Testis (tissue), 3 donors: Measurements from ENCODE around the gene ZNF280B. TPM values are rescaled to one million over a fixed set of nuclear protein-coding genes. Genes with fewer than 3 reads are reported as not detected.

ENCODE experiments used
- DNase-seq: peaks from one replicate; pipeline ENCODE4 v3.0.0-alpha.2; 2019
- H3K27ac ChIP-seq, 2 donors: fragments of 200-600 bp; sonication (generic); one replicate each; pipeline ENCODE4 v1.5.1; 2019
- H3K27me3 ChIP-seq: fragments of 200-600 bp; sonication (generic); one replicate; pipeline ENCODE4 v1.5.1; 2019
- H3K36me3 ChIP-seq: fragments of 200-600 bp; sonication (generic); one replicate; pipeline ENCODE4 v1.5.1; 2017; ENCODE audit warnings: low read depth; ENCODE audit errors: missing control alignments
- H3K4me1 ChIP-seq: fragments of 200-600 bp; sonication (generic); one replicate; pipeline ENCODE4 v1.5.1; 2019
- H3K4me3 ChIP-seq, 2 donors: fragments of 200-600 bp; sonication (generic); one replicate each; pipeline ENCODE4 v1.5.1; 2017 to 2019
- H3K9me3 ChIP-seq: fragments of 200-600 bp; sonication (generic); one replicate; pipeline ENCODE4 v1.5.1; 2017
- POLR2A ChIP-seq: fragments of 450-650 bp; IDR thresholded peaks from one replicate; pipeline ENCODE4 v1.6.1; 2017; ENCODE audit warnings: antibody characterized with exemption, mild to moderate bottlenecking, moderate library complexity
- WGBS, 2 donors: methylation state at CpG; one replicate each; pipeline ENCODE4 v1.1.5; 2018; 5-methylcytosine and 5-hydroxymethylcytosine counted together
- intact Hi-C: fragments of 100-400 bp; cut with DNase I; formaldehyde crosslinking; loops from one replicate; pipeline ENCODE4 v1.15.1; 2023; ENCODE audit warnings: low total_unique reads
- polyA plus RNA-seq: library from polyadenylated mRNA; stranded (reverse); fragments of 350-450 nt; fragmentation: Illumina TruSeq; extraction: RNeasy Lipid Tissue Mini Kit (QIAGEN cat#74804); gene quantifications from one replicate; pipeline ENCODE4 v1.2.3, GENCODE V29; 2014; ENCODE audit warnings: low read depth, low replicate concordance; ENCODE audit not compliant: insufficient read depth
- total RNA-seq, 2 donors: library from RNA; depleted of rRNA; stranded (reverse); fragments of >200 nt; gene quantifications; one replicate each; pipeline ENCODE4 v1.2.3, GENCODE V29; 2016
- TF ChIP-seq, protein P1 (sequence below), 3 experiments: fragments of 450-650 bp in 2 of 3; fragments of 200-600 bp in 1 of 3; sonication (generic) in 1 of 3; IDR thresholded peaks; one replicate each; pipeline ENCODE4 v1.5.1; 2016 to 2019; ENCODE audit warnings: antibody characterized with exemption in 3 of 3, mild to moderate bottlenecking in 2 of 3, moderate library complexity in 1 of 3

ZNF280B gene
- total and polyA plus RNA-seq, 3 donors from 2014 or later, result 22.8 to 73.3 (median 51.2) TPM

DNA sequence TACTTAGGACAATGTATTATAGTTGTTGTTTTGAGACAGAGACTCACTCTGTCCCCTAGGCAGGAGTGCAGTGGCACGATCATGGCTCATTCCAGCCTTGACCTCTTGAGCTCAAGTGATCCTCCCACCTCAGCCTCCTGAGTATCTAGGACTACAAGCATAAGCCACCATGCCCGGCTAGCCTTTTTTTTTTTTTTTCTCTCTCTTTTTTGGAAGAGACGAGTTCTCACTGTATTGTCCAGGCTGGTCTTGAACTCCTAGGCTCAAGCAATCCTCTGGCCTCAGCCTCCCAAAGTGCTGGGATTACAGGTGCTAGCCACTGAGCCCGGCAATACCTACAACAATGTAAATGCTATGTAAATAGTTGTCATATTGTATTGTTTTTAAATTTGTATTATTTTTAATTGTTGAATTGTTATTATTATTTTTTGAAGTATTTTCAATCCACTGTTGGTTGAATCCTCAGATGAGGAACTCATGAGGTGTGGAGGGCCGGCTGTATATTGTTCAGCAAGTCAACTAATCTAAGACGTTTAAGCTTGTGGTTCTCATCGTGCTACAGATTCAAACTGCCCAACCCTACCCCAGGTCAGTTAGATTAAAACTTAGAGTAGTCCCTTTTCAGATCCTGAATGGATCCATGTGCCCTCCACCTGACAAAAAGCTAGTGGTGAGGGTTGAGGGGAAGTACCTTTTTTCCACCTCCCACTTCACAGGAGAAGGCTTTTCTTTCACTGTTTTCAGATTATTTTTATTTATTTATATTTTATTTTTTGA, 23.4 kb upstream of the ZNF280B start:
- H3K9me3 ChIP-seq, result no peaks in the 10 kb centered on the region

DNA sequence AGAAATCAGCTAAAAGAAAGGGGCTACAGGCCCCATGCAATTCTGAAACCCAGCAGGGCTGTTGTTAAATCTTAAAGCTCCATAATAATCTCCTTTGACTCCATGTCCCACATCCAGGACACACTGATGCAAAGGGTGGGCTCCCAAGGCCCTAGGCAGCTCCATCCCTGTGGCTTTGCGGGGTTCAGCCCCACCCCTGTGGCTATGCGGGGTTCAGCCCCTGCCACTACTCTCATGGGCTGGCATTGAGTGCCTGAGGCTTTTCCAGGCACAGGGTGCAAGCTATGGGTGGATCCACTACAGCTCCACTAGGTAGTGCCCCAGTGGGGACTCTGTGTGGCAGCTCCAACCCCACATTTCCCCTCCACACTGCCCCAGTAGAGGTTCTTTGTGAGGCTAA, 20.2 kb upstream of the ZNF280B start:
- Histone ChIP-seq H3K9me3 (no peaks in the 10 kb centered on the region), H3K27ac (no peak overlapping the region), H3K4me3 (no peak overlapping the region), H3K27me3 (no peaks in the 10 kb centered on the region), H3K36me3 (no peaks in the 10 kb centered on the region), H3K4me1 (no peaks in the 10 kb centered on the region)
- no peak for TF ChIP-seq POLR2A
- TF ChIP-seq, protein P1, sequence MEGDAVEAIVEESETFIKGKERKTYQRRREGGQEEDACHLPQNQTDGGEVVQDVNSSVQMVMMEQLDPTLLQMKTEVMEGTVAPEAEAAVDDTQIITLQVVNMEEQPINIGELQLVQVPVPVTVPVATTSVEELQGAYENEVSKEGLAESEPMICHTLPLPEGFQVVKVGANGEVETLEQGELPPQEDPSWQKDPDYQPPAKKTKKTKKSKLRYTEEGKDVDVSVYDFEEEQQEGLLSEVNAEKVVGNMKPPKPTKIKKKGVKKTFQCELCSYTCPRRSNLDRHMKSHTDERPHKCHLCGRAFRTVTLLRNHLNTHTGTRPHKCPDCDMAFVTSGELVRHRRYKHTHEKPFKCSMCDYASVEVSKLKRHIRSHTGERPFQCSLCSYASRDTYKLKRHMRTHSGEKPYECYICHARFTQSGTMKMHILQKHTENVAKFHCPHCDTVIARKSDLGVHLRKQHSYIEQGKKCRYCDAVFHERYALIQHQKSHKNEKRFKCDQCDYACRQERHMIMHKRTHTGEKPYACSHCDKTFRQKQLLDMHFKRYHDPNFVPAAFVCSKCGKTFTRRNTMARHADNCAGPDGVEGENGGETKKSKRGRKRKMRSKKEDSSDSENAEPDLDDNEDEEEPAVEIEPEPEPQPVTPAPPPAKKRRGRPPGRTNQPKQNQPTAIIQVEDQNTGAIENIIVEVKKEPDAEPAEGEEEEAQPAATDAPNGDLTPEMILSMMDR (IDR thresholded peaks at IDR 0.05), result no peak
- intact Hi-C loops, result no loop called here
- no peak for DNase-seq
- WGBS, 2 donors, result 88 to 100% methylated on average over 2 of the region's 2 CpGs

More for the DNA sequence above, 23.4 kb upstream of the ZNF280B start:
- WGBS, 2 donors, result 74 to 77% methylated on average over 7 of the region's 7 CpGs
- intact Hi-C loops, result no loop called here
- no peaks in the 10 kb centered on the region for H3K27me3 ChIP-seq
- no peak overlapping the region for H3K27ac ChIP-seq
- no peaks in the 10 kb centered on the region for H3K4me1 ChIP-seq
- no peaks in the 10 kb centered on the region for H3K36me3 ChIP-seq
- TF ChIP-seq POLR2A, result no peak
- TF ChIP-seq, protein P1 (IDR thresholded peaks at IDR 0.05), result no peak
- no peak for DNase-seq
- no peak overlapping the region for H3K4me3 ChIP-seq

DNA sequence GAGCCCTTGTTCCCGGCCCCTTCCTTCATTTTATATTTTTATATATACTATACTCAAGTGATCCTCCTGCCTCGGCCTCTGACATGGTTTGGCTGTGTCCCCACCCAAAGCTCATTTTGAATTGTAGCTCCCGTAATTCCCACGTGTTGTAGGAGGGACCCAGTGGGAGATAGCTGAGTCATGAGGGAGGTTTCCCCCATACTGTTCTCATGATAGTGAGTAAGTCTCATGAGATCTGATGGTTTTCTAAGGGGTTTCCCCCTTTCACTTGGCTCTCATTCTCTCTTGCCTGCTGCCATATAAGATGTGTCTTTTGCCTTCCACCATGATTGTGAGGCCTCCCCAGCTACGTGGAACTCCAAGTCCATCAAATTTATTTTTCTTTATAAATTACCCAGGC, 18.8 kb upstream of the ZNF280B start:
- TF ChIP-seq, protein P1 (IDR thresholded peaks at IDR 0.05), result no peak
- no peak for TF ChIP-seq POLR2A
- no peaks in the 10 kb centered on the region for H3K27me3 ChIP-seq
- 85 to 88% methylated on average over 5 of the region's 5 CpGs for WGBS, 2 donors
- no peak overlapping the region for H3K27ac ChIP-seq
- H3K4me3 ChIP-seq, result no peak overlapping the region
- H3K9me3 ChIP-seq, result no peaks in the 10 kb centered on the region
- intact Hi-C loops, result no loop called here
- no peaks in the 10 kb centered on the region for H3K4me1 ChIP-seq
- no peaks in the 10 kb centered on the region for H3K36me3 ChIP-seq
- no peak for DNase-seq

DNA sequence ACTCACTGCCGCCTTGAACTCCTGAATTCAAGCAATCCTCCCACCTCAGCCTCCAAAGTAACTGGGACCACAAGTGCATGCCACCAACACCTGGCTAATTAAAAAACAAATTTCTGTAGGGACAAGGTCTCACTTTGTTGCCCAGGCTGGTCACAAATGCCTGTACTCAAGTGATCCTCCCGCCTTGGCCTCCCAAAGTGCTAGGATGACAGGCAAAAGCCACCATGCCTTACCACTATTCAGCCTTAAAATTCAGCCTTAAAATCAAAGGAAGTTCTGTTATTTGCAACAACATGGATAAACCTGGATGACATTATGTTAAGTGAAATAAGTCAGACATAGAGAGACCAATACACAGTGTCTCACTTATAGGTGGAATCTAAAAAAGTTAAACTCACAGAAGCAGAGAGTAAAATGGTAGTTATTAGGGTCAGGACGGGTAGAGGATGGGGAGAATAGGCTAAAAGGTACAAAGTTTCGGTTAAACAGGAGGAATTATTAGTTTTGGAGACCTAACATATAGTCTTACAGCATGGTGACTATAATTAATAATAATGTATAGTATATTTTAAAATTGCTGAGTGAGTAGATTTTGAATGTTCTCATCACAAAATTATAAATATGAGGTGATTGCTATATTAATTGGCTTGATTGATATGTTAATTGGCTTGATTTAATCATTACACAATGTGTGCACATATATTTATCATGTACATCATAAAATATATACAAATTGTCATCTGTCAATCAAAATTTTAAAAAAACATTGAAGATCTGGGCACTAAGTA, 17.8 kb upstream of the ZNF280B start:
- no peak for TF ChIP-seq POLR2A
- TF ChIP-seq, protein P1 (IDR thresholded peaks at IDR 0.05), result no peak
- no peaks in the 10 kb centered on the region for H3K4me1 ChIP-seq
- 90 to 97% methylated on average over 4 of the region's 4 CpGs for WGBS, 2 donors
- DNase-seq, result no peak
- H3K4me3 ChIP-seq, result no peak overlapping the region
- H3K27me3 ChIP-seq, result no peaks in the 10 kb centered on the region
- no peaks in the 10 kb centered on the region for H3K9me3 ChIP-seq
- intact Hi-C loops, result no loop called here
- no peak overlapping the region for H3K27ac ChIP-seq
- no peaks in the 10 kb centered on the region for H3K36me3 ChIP-seq
